NT2/D1 (cell line): ENCODE data around the gene TMEM50B.

Experiments used
- SUZ12 ChIP-seq: IDR thresholded peaks from 2 replicates; pipeline ENCODE4 v1.6.1; 2011; ENCODE audit not compliant: insufficient read length, insufficient read depth; ENCODE audit errors: extremely low read depth
- YY1 ChIP-seq: IDR thresholded peaks from 2 replicates; pipeline ENCODE4 v1.6.1; 2011; ENCODE audit not compliant: insufficient read length, insufficient read depth
- ZNF274 ChIP-seq: IDR thresholded peaks from 2 replicates; pipeline ENCODE4 v1.6.1; 2011; ENCODE audit warnings: mild to moderate bottlenecking, low read depth, low read length

DNA sequence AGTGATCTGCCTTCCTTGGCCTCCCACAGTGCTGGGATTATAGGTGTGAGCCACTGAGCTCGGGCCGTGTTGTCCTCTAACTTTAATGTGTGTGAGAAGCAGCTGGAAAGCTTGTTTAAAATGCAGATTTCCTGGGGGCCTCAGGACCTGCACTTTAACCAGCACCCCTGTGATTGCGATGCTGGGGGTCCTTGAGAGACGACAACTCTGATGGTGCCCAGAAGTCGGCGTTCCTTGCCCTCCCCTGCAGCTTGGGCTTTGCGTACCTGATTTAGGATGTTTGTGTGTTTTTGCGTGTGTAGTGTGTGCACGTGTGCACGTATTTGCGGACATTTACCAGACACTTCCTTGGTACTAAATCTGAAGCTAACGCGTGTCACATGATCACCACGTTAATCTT, 65.7 kb downstream of the TMEM50B start:
- TF ChIP-seq YY1 (no peak), ZNF274 (no peak), SUZ12 (no peak)
